Measurements from ENCODE around the gene PNMT.

The PNMT gene, protein sequence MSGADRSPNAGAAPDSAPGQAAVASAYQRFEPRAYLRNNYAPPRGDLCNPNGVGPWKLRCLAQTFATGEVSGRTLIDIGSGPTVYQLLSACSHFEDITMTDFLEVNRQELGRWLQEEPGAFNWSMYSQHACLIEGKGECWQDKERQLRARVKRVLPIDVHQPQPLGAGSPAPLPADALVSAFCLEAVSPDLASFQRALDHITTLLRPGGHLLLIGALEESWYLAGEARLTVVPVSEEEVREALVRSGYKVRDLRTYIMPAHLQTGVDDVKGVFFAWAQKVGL

DNA sequence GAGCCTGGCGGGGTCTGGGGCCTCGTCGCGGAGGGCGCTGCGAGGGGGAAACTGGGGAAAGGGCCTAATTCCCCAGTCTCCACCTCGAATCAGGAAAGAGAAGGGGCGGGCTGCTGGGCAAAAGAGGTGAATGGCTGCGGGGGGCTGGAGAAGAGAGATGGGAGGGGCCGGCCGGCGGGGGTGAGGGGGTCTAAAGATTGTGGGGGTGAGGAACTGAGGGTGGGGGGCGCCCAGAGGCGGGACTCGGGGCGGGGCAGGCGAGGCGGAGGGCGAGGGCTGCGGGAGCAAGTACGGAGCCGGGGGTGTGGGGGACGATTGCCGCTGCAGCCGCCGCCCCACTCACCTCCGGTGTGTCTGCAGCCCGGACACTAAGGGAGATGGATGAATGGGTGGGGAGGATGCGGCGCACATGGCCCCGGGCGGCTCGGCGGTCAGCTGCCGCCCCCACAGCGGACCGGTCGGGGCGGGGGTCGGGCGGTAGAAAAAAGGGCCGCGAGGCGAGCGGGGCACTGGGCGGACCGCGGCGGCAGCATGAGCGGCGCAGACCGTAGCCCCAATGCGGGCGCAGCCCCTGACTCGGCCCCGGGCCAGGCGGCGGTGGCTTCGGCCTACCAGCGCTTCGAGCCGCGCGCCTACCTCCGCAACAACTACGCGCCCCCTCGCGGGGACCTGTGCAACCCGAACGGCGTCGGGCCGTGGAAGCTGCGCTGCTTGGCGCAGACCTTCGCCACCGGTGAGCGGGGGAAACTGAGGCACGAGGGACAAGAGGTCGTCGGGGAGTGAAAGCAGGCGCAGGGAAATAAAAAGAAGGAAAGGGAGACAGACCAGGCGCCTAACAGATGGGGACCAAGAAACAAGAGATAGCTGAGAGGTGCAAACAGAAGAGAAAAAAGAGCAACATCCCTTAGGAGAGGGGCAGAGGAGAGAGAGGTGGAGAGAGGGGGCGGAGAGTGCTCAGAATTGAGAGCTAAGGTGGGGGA lies at the start of gene PNMT:
TSS of gene PNMT (plus strand) at position 509 of the 980 bp plus-strand sequence. CDS start at position 532, 23 bp downstream.
- DNase-seq = peak; percentile 58

DNA sequence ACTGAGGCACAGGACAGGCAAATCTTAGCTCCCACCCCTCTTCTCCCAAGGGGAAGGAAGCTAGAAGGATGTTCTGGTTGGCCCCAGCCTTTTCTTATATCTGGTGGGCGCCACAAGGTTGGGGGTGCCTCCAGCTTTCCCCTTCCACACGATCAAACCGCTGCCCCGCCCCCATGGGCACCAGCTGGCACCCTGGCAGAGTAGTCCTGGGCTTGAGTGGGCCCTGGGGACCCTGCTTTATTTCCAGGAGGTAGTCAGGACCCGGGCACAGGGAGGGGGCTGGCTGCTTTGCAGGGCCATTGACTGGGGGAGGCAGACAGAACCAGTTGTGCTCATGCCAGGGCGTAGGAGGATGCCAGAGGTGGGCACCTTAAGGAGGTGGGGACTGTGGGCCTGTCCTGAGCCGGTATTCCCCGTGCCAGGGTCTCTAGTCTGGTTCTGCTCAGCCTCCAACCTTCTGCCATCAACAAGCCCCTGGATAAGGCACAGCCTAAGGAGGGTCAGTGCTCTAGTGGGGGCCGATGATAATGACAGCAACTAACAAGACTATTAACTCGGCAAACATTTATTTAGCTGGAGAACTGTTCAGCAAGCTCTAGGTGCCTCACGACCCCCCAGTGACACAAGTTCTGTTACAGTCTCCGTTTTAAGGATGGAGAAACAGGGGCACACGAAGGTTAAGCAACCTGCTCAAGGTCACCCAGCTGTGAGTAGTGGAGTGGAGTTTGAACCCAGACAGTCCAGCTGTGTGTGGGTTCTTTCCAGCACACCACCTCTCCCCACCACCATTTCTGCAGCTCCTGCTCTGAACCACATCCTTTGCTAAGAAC lies 49.1 kb upstream of the PNMT start:
- DNase-seq = no peak

DNA sequence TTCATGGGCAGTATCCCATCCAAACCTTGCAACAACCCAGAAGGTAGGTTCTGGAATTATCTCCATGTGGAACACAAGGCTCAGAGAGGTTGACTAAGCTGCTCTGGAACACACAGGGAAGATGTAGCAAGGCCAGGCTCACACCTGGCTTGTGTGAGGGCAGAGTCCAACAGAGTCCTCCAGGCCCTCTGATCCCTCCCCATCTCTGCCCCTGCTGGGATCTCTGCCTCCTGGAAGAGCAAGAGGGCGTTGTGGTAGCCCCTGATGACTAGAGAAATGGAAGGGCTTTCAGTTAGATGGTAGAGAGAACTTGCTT lies 48.5 kb upstream of the PNMT start:
- no peak for DNase-seq

DNA sequence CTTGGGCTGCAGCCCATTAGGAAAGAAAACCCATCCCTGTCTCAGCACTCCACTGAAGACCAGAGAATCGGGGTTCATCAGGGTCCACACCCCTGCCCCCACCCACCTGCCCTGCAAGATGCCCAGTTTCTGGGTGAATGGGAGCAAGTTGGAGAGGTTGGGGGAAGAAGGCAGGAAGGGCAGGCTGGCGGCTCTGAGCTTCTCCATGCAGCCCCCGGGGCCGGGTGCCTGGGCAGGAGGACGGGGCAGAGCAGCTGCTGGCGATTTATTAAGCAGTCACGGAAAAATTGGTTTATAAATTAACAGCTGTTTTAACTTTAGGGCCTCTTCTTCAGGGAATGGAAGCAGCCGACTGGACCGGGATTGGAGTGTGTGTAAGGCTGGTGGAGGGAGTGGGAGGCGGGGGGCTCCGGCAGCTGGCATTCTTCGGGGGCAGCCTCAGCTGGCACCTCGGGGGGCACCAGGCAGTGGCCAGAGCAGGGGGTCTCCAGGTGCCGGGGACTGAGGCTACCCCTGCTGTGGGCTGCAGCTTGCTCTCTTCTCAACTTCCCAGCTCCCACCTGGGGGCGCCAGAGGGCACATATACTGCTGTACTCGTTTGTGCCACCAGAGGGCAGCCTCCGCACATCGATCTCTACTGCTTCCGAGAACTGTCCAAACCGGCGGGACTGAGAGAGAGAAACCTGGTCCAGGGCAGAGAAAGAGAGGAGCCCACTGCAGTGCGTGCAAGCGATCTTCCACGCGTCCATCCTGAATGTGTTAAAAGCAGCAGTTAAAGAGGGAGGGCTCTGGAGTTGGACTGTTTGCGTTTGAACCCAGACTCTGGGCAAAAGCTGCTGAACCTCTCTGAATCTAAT lies 46.5 kb upstream of the PNMT start:
- DNase-seq = peak; percentile 90

DNA sequence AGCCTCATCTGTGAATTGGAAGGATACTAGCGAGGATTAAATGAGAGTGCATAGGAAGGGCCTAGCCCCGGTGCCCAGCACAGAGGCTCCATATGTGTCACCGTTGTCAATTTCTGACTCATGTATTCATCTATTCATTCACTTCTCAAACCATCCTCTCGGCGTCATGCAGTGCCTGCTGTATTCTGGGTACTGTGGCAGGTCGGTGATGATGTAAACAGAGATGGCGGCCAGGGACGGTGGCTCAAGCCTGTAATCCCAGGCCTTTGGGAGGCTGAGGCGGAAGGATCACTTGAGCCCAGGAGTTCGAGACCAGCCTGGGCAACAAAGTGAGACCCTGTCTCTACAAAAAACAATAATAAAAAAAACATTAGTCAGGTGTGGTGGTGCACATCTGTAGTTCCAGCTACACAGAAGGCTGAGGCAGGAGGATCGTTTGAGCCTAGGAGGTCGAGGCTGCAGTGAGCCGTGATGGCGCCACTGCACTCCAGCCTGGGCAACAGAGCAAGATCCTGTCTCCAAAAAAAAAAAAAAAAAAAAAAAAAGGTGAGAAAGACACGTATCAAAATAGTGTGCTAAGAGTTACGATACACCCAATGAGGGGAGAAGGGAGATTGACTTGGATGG lies 45.8 kb upstream of the PNMT start:
- peak; percentile 63 for DNase-seq

DNA sequence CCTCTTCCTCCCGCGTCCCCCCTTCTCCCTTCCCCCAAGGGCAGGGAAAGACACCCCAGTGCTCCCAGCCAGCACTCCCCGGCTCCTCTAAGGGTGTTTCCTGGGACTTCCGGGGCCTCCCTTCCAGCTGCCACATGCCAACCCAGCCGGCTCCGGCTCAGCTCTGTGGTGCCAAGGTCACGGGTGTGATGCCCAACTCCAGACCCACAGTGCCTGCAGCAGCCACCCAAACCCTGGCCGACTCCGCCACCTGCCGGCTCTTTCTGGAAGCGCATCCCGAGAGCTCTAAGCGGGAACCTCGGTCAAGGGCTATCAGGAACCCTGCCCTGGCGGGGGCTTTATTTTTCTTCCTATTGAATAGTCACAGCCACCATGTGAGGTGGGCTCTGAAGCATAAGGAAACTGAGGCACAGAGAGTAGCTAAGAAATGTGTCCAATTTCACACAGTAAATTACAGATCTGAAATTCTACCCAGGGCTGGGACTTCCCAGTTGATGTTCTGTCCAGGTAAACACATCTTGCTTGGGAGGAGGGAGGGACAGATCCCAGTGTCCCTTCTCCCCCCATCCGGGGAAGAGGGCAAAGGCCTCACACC lies 44.8 kb upstream of the PNMT start:
- DNase-seq = peak; percentile 88

DNA sequence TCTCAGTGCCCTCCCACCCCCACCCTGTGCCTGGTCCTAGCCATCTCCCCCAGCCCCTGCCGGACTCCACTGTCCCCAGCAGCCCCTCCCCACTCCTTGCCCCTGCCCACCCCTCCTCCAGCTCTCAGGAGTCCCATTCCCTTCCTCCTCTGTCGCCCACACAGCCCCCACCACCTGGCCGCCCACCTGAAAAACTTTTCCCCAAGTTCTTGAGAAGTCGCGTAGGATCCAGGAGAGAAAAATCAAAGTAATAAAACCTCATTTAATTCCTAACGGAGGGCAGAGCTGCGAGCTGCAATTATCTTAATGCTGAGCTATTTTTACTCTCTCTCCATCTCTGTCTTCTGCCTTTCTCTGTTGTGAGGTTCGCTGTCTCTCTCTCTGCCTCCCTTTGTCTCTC lies 43.9 kb upstream of the PNMT start:
- DNase-seq = no peak

DNA sequence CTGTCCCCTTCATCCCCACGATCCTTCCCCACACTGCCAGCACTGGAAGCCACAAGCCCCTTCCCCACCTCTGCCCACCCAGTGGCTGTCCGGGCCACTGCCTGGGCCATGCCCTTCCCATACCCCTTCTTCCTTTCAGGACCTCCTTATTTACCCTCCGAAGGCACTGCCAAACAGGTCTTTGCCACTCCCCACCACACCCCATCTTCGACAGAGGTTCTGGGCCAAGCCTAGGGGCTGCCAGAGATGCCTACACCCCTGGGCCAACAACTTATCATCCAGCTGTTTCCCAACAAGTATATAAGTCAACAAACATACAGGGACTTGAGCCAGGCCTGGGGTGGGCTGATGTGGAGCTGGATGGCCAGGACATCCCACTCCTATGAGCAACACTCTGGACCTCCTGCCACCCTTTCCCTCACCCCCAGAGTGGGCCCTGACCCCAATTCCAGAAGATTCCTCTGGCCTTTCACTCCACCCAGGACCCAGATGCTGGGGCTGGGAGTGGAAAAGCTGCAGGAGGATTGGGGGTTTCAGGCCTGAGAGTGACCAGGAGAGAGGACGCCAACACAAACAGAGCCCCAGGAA lies 43.0 kb upstream of the PNMT start:
- DNase-seq = no peak

DNA sequence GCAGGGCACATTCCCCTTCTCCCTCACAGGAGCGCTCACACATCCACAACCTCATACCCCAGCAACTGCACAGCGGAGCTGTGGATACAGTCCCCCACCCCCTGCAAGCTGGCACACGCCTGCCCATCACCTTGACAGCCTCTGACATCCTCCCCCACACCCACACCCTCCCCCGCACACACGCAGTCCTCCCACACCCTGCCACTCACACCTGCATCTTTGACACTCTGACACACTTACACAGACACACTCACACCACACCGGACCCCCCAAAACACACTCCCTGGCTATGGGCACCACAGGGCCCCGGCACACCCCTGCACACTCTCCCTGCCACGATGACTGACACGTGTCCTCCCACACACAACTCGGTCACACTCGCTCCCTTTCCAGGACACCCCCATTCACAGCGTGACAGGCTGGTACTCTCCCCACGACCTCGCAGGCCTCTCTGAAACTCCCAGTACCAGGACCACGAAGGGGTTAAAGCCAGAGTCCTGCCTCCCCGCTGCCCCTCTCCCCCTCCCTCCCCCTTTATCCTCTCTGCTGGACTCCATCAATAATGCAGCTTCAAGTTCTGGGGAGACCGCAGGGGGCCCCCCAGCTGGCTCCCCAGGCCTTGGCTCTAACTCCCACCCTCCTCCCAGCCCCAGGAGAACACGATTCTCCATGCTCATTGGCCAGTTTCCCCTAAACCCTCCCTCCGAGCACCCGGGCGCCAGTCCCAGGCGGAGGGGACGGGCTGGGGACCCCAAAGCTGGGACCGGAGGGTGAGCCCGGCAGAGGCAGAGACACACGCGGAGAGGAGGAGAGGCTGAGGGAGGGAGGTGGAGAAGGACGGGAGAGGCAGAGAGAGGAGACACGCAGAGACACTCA lies 41.8 kb upstream of the PNMT start, which contains the start of gene PPP1R1B:
TSS of gene PPP1R1B (plus strand) at position 782 of the 876 bp plus-strand sequence. CDS start 441 bp downstream, outside the sequence.
- DNase-seq = no peak

DNA sequence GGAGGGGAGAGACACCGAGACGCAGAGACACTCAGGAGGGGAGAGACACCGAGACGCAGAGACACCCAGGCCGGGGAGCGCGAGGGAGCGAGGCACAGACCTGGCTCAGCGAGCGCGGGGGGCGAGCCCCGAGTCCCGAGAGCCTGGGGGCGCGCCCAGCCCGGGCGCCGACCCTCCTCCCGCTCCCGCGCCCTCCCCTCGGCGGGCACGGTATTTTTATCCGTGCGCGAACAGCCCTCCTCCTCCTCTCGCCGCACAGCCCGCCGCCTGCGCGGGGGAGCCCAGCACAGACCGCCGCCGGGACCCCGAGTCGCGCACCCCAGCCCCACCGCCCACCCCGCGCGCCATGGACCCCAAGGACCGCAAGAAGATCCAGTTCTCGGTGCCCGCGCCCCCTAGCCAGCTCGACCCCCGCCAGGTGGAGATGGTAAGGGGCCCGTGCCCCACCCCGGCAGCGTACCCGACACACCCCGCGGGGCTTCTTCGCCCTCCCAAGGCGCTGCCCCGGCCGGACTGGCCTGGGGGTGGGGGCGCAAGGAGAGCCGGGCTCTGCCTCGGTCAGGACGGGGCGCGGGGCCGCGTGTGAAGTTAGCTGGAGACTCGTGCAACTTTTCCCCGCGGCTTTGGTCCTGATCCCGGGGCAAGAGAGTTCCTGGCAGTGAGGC lies 41.1 kb upstream of the PNMT start:
- no peak for DNase-seq

DNA sequence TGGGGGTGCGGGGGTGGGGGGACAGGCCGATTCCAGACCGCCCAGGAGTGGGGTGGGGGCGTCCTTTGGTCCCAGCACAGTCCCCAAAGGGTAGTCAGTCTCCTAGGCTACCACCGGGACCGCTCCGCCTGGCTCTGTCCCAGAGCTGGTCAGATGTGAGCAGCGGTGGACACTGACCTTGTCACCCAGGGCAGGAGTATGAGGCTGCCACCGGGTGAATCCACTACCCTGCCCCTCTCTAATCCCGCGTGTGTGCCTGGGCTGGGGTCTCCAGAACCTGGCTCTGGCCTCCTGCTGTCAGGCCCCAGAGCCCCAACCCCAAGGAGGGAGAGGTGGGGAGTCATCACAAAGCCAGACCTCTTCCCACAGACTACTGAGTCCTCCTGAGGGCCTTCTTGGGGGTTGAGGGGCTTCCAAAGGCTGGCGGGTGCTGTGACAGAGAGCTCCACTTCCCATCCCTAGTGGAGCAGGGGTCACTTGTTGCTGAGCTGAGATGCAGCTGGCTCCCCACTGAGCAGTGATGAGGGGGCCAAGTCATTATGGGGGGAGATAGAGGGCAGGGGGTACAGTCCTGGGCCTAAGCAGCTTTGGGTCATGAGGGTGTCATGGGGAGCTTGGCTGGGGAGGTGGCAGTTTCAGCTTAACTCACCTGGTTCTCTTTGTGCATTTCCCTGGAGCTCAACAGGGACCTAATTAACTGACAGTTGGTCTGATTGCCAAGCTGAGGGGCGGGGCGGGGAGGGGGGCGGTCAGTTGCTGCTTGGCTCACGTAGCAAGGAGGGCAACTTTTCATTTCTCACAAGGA lies 40.3 kb upstream of the PNMT start:
- no peak for DNase-seq

DNA sequence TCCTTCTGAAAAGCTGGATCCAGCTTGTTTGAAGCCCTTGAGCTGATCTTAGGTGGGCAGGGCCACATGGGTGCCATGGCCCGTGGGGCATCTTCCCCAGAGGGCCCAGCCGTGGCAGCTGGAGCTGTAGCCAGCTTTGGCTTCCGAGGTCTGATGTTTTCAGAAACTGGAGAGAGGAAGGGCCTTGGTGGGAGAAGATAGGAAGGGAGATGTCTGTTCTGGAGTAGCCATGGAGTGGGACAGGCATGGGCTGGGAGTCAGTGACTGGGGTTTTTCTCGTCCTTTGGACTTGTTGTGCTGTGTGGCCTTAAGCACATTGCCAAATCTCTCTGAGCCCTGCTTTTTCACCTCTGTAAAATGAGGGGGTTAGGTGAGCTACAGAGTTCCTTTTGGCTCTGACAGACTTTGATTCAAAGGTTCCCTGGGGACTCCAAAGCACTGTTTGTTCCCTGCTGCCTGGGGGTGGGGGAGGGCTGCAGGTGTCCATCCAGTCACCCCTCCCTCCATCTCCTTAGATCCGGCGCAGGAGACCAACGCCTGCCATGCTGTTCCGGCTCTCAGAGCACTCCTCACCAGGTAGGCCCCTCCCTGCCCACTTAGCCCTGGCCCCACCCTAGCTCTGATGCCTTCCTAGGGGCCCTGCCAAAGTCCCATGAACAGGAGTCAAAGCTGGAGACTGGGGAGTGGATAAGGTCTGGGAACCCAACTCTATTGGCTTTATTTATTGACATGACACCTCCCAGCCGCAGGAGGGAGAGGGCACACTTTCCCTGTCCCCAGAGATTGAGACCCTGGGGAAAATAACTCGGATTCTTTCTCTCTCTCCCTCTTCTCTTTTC lies 39.4 kb upstream of the PNMT start:
- DNase-seq = peak; percentile 42

DNA sequence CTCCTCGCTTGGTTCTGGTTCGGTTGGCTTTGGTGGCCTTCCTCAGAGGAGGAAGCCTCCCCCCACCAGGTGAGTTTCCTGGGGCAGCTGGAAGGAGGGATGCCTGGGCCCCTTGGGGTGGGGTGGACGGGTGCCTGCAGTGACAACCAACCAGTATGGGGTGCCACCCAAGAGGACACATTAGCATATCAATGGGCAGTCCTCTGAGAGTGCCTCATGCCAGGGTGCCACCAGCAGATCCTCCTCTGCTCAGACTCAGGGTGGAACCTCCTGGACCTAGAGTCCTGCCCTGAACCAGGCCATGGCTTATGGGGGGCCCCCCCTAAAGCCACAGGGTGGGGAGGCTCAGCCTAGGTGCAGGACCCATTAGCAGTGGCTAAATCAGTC lies 38.8 kb upstream of the PNMT start:
- DNase-seq = no peak

DNA sequence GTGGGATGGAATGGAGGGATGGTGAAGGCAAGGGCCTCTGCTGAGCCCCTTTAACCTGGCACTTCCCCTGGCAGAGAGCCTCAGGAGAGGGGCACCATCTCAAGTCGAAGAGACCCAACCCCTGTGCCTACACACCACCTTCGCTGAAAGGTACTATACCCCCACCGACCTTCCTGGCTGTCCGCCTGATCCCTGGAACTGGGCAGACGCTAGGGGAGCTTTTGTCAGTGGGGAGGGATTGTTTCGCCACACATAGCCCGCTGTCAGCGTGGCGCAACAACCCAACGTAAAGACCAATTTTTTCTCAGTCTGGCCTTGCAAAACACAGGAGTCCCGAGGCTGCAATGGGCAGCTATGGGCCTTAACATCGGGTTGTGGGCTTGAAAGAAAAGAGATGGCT lies 38.4 kb upstream of the PNMT start:
- DNase-seq = no peak

DNA sequence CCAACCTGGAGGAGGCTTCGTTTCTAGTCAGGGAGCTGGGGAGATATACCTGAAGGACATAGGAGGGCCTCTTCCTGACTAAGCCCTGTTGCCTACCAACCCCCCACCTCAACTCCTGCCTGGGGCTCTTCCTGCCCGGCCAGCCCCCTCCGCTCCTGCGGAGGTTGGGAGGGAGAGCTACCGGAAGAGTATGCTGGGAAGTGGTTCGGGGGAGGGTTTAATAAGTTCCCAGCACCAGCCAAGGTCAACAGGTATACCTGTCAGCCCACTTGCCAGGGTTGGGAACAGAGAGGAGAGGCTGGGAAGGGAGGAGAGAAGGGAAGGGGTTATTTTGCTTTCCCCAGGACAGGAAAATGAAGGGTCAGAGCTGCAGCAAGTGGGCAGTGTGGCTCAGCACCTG lies 36.9 kb upstream of the PNMT start:
- DNase-seq = no peak

DNA sequence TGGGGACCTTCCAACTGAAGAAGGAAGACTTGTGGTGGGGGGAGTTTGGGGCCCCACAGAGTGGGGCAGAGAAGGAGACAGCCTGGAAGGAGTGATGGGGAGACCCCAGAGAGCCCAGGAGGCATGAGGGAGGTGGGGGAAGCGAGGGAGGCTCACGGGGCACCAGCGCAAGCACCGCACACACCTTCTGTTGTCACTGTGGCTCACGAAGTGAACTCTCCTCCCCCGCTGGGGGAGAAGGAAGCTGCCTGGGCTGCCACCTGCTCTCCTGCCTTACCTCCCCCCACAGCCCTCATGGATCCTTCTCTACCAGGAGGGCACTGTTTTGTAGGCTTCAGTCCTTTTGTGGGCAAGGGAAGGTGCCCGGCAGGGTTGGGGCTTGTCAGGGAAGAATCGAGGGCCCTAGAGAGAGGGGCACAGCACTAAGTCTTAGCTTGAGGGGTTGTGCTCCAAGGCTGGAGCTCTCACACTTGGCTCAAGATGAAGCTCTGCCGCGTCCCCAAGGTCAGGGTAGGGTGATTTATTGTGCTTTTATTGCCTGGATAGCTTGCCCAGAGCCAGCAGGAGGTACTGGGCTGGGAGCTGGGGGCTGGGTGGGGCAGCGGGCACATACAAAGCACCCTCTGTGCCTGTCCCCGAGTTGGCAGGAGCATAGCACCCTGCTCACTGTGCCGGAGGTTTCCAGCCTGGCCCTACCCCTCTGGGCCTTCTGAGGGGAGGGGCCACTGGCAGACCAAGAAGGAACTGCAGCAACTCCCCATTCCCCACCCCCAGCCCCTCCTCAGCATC lies 35.9 kb upstream of the PNMT start:
- no peak for DNase-seq
